Endothelial cell (in vitro differentiated cells): ENCODE data around the gene C13orf46. TPM values are rescaled to one million over a fixed set of nuclear protein-coding genes. Genes with fewer than 3 reads are reported as not detected.

ENCODE experiments used
- DNase-seq: peaks from one replicate; pipeline ENCODE4 v3.0.0; 2021; ENCODE audit warnings: low spot score
- H3K27ac Mint-ChIP-seq: one replicate; pipeline ENCODE4 v1.8.0; 2021; ENCODE audit warnings: mixed read lengths, inconsistent platforms; ENCODE audit not compliant: unreplicated experiment
- H3K27me3 Mint-ChIP-seq: one replicate; pipeline ENCODE4 v1.8.0; 2021; ENCODE audit warnings: mild to moderate bottlenecking, moderate library complexity, mixed read lengths, inconsistent platforms; ENCODE audit not compliant: unreplicated experiment
- H3K36me3 Mint-ChIP-seq: one replicate; pipeline ENCODE4 v1.8.0; 2021; ENCODE audit warnings: mild to moderate bottlenecking, low read depth, mixed read lengths, inconsistent platforms; ENCODE audit not compliant: unreplicated experiment
- H3K4me1 Mint-ChIP-seq: one replicate; pipeline ENCODE4 v1.8.0; 2021; ENCODE audit warnings: mild to moderate bottlenecking, mixed read lengths, inconsistent platforms; ENCODE audit not compliant: unreplicated experiment
- H3K4me3 Mint-ChIP-seq: one replicate; pipeline ENCODE4 v1.8.0; 2021; ENCODE audit warnings: mild to moderate bottlenecking, mixed read lengths, inconsistent platforms; ENCODE audit not compliant: unreplicated experiment
- H3K9me3 Mint-ChIP-seq: one replicate; pipeline ENCODE4 v1.8.0; 2021; ENCODE audit warnings: mixed read lengths, inconsistent platforms; ENCODE audit not compliant: unreplicated experiment
- CTCF ChIP-seq: fragments of 200-600 bp; sonication (generic); IDR thresholded peaks from one replicate; pipeline ENCODE4 v1.5.0; 2021; ENCODE audit warnings: antibody characterized with exemption; ENCODE audit not compliant: unreplicated experiment
- total RNA-seq: library from RNA; stranded (reverse); fragmentation: NEBNext Ultra II Directional; extraction: Animal tissue kit (Norgen Biotek cat#: 25700); gene quantifications from one replicate; pipeline ENCODE4 v1.2.1, GENCODE V29; 2021; ENCODE audit not compliant: unreplicated experiment

C13orf46 gene
- total RNA-seq, 1 donor from 2014 or later, result 1.5 TPM

GRCh38 chr13:113980489-113981064 lies 6.7 kb upstream of the C13orf46 start:
- peak overlapping the region; percentile 20 for H3K27ac Mint-ChIP-seq
- H3K9me3 Mint-ChIP-seq, result peaks cover 5% of the 10 kb centered on the region
- no peak for TF ChIP-seq CTCF
- DNase-seq, result no peak
- peaks cover 13% of the 10 kb centered on the region for H3K27me3 Mint-ChIP-seq
- H3K36me3 Mint-ChIP-seq, result peaks cover 35% of the 10 kb centered on the region
- peak overlapping the region; percentile 84 for H3K4me3 Mint-ChIP-seq
- peaks cover 3% of the 10 kb centered on the region for H3K4me1 Mint-ChIP-seq

DNA sequence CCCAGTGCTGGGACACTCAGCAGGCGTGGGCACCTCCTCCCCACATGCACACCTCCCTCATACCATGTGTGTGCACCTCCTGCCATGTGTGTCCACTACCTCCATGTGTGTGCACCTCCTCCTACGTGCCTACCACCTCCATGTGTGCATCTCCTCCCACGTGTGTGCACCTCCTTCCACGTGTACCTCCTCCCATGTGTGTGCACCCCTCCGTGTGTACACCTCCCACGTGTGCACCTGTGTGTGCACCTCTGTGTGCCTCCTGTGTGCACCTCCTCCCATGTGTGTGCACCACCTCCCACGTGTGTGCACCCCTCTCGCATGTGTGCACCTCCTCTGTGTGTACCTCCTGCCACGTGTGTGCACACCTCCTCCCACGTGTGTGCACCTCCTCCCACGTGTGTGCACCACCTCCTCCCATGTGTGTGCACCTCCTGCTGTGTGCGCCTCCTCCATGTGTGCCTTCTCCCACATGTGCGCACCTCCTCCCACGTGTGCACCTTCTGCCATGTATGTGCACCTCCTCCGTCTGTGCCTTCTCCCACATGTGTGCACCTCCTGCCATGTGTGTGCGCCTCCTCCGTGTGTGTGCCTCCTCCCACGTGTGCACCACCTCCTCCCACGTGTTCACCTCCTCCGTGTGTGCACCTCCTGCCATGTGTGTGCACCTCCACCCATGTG lies 6.1 kb upstream of the C13orf46 start:
- H3K4me1 Mint-ChIP-seq, result peaks cover 3% of the 10 kb centered on the region
- no peak for TF ChIP-seq CTCF
- H3K27ac Mint-ChIP-seq, result peak overlapping the region; percentile 20
- peak overlapping the region; percentile 84 for H3K4me3 Mint-ChIP-seq
- DNase-seq, result no peak
- peaks cover 13% of the 10 kb centered on the region for H3K27me3 Mint-ChIP-seq
- H3K9me3 Mint-ChIP-seq, result peaks cover 5% of the 10 kb centered on the region
- H3K36me3 Mint-ChIP-seq, result peaks cover 36% of the 10 kb centered on the region

DNA sequence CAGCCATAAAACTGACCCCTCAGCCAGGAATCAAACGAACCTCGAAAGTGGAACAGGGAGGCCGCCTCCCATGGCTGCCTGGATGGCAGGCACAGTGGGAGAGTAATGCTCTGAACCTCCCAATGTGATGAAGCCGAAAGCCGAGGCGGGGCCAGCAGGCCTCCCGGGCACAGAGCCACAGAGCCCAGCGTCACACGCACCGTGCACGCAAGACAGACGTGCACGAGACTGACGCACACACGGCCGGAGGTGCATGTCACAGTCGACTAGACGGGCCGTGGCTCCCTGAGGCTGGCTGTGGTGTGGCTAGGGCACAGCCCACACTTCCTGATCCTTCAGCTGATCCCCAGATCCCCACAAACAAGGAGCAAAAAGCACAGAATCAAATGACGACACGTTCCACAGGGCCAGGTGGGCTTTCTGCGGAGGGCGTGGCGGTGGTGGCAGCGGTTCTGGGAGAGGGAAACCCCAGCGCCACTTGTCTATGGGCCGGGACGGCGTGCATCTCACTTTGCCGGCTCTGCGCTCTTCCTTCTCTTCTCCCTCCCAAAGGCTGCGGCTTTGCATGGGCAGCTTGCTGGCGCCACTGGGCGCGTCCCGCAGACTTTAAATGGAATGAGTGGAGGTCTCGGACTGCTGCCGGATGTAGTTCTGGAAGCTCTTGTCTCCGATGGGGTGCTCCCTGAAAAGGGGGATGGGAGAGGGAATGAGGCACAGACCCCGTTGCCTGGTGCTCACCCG lies 5.0 kb upstream of the C13orf46 start:
- Mint-ChIP-seq H3K27me3 (peaks cover 15% of the 10 kb centered on the region), H3K9me3 (peaks cover 5% of the 10 kb centered on the region), H3K4me3 (peak overlapping the region; percentile 56), H3K4me1 (peaks cover 3% of the 10 kb centered on the region), H3K36me3 (peaks cover 36% of the 10 kb centered on the region), H3K27ac (peak overlapping the region; percentile 42)
- TF ChIP-seq CTCF, result no peak
- DNase-seq, result no peak

GRCh38 chr13:113977976-113978375 lies 4.1 kb upstream of the C13orf46 start:
- TF ChIP-seq CTCF, result no peak
- no peak for DNase-seq
- Mint-ChIP-seq H3K27ac (no peak overlapping the region), H3K9me3 (peaks cover 5% of the 10 kb centered on the region), H3K4me1 (peaks cover 3% of the 10 kb centered on the region), H3K36me3 (peaks cover 39% of the 10 kb centered on the region), H3K4me3 (no peak overlapping the region), H3K27me3 (peaks cover 15% of the 10 kb centered on the region)
